Activated CD8-positive, alpha-beta memory T cell treated with anti-CD3 and anti-CD28 coated beads for 24 hours (primary cell): ENCODE measurements around the gene AKAP13.

ENCODE experiments used
- DNase-seq: peaks from one replicate; pipeline ENCODE4 v3.0.0-alpha.2; 2020

Gene AKAP13

GRCh38 chr15:85607141-85607806, 226.9 kb downstream of the AKAP13 start:
- no peak for DNase-seq

GRCh38 chr15:85607842-85608241, 227.4 kb downstream of the AKAP13 start:
- no peak for DNase-seq

GRCh38 chr15:85609492-85609891, 229.1 kb downstream of the AKAP13 start:
- no peak for DNase-seq

GRCh38 chr15:85611361-85611760, 231.0 kb downstream of the AKAP13 start:
- DNase-seq, result no peak

GRCh38 chr15:85614059-85614458, 233.7 kb downstream of the AKAP13 start:
- DNase-seq, result no peak

GRCh38 chr15:85615930-85616329, 235.5 kb downstream of the AKAP13 start:
- DNase-seq, result no peak

GRCh38 chr15:85616549-85617110, 236.2 kb downstream of the AKAP13 start:
- no peak for DNase-seq

GRCh38 chr15:85618228-85618505, 237.8 kb downstream of the AKAP13 start:
- DNase-seq, result no peak

GRCh38 chr15:85618956-85619491, 238.6 kb downstream of the AKAP13 start:
- DNase-seq, result peak; percentile 76

GRCh38 chr15:85619992-85620689, 239.7 kb downstream of the AKAP13 start:
- no peak for DNase-seq

GRCh38 chr15:85620690-85621049, 240.3 kb downstream of the AKAP13 start:
- DNase-seq, result no peak

- no peak for DNase-seq
Measured at GRCh38 chr15:85621094-85621493, 240.7 kb downstream of the AKAP13 start.

- DNase-seq, result no peak
Measured at GRCh38 chr15:85622221-85622831, 241.9 kb downstream of the AKAP13 start.

GRCh38 chr15:85623315-85624049, 243.1 kb downstream of the AKAP13 start:
- no peak for DNase-seq

- no peak for DNase-seq
Measured at GRCh38 chr15:85624291-85624801, 243.9 kb downstream of the AKAP13 start.

GRCh38 chr15:85625166-85625830, 244.9 kb downstream of the AKAP13 start:
- no peak for DNase-seq

GRCh38 chr15:85625856-85626255, 245.5 kb downstream of the AKAP13 start:
- DNase-seq, result no peak

- DNase-seq, result no peak
Measured at GRCh38 chr15:85627213-85627935, 247.0 kb downstream of the AKAP13 start.

GRCh38 chr15:85630311-85630710, 249.9 kb downstream of the AKAP13 start:
- no peak for DNase-seq

GRCh38 chr15:85631018-85631417, 250.6 kb downstream of the AKAP13 start:
- DNase-seq, result no peak

- no peak for DNase-seq
Measured at GRCh38 chr15:85632014-85632413, 251.6 kb downstream of the AKAP13 start.

- DNase-seq, result no peak
Measured at GRCh38 chr15:85633859-85634258, 253.5 kb downstream of the AKAP13 start.
